SK-N-SH treated with all-trans-retinoic acid at 6 μM for 48 hours (cell line): ENCODE results near the gene PREB.

Experiments
- ATAC-seq: fragments of 200-7000 bp; cut with Tn5 transposase; 3 replicates; pipeline ENCODE4 v1.9.1; 2020; ENCODE audit warnings: mild to moderate bottlenecking, moderate library complexity
- ARNTL ChIP-seq: fragments of 450-650 bp; formaldehyde crosslinking; IDR thresholded peaks from 2 replicates; pipeline ENCODE4 v1.5.0; 2020; ENCODE audit warnings: low read depth, mild to moderate bottlenecking, moderate library complexity, borderline replicate concordance
- BACH2 ChIP-seq: fragments of 250-450 bp; sonication (Bioruptor Pico); IDR thresholded peaks from 2 replicates; pipeline ENCODE4 v1.9.0; 2021; ENCODE audit warnings: mild to moderate bottlenecking, borderline replicate concordance
- CSDC2 ChIP-seq: fragments of 250-450 bp; sonication (Bioruptor Pico); IDR thresholded peaks from 2 replicates; pipeline ENCODE4 v1.5.0; 2020; ENCODE audit warnings: mild to moderate bottlenecking, moderate library complexity
- ESRRG ChIP-seq: fragments of 250-450 bp; sonication (Bioruptor Pico); IDR thresholded peaks from 2 replicates; pipeline ENCODE4 v1.6.1; 2021; ENCODE audit warnings: mild to moderate bottlenecking
- GLIS3 ChIP-seq: fragments of 250-450 bp; sonication (Bioruptor Pico); IDR thresholded peaks from 2 replicates; pipeline ENCODE4 v1.5.0; 2020; ENCODE audit warnings: mild to moderate bottlenecking, moderate library complexity
- ISL1 ChIP-seq: fragments of 250-450 bp; sonication (Bioruptor Pico); IDR thresholded peaks from 2 replicates; pipeline ENCODE4 v2.1.2; 2022; ENCODE audit warnings: mild to moderate bottlenecking, moderate library complexity
- OSR1 ChIP-seq: fragments of 250-450 bp; sonication (Bioruptor Pico); IDR thresholded peaks from 2 replicates; pipeline ENCODE4 v1.8.0; 2022; ENCODE audit warnings: moderate library complexity, mild to moderate bottlenecking, inconsistent platforms
- PATZ1 ChIP-seq: fragments of 250-450 bp; sonication (Bioruptor Pico); IDR thresholded peaks from 2 replicates; pipeline ENCODE4 v1.8.0; 2020; ENCODE audit warnings: mild to moderate bottlenecking, moderate library complexity, borderline replicate concordance
- POU6F1 ChIP-seq: fragments of 250-450 bp; sonication (Bioruptor Pico); IDR thresholded peaks from 2 replicates; pipeline ENCODE4 v1.8.0; 2021; ENCODE audit warnings: low read depth, mild to moderate bottlenecking, moderate library complexity, borderline replicate concordance
- PPARA ChIP-seq: fragments of 250-450 bp; sonication (Bioruptor Pico); IDR thresholded peaks from 2 replicates; pipeline ENCODE4 v1.5.0; 2020; ENCODE audit warnings: mild to moderate bottlenecking, borderline replicate concordance
- RARB ChIP-seq: fragments of 250-450 bp; sonication (Bioruptor Pico); IDR thresholded peaks from 2 replicates; pipeline ENCODE4 v1.8.0; 2021; ENCODE audit warnings: mild to moderate bottlenecking, moderate library complexity
- SNAI2 ChIP-seq: fragments of 250-450 bp; sonication (Bioruptor Pico); IDR thresholded peaks from 2 replicates; pipeline ENCODE4 v1.5.0; 2020; ENCODE audit warnings: mild to moderate bottlenecking, moderate library complexity
- TCF4 ChIP-seq: fragments of 250-450 bp; sonication (Bioruptor Pico); IDR thresholded peaks from 2 replicates; pipeline ENCODE4 v1.8.0; 2021; ENCODE audit warnings: mild to moderate bottlenecking, moderate library complexity, borderline replicate concordance
- TOX ChIP-seq: fragments of 250-450 bp; sonication (Bioruptor Pico); IDR thresholded peaks from 2 replicates; pipeline ENCODE4 v1.8.0; 2021; ENCODE audit warnings: mild to moderate bottlenecking, moderate library complexity, borderline replicate concordance
- ZC3H10 ChIP-seq: fragments of 250-450 bp; sonication (Bioruptor Pico); IDR thresholded peaks from 2 replicates; pipeline ENCODE4 v1.5.1; 2021; ENCODE audit warnings: mild to moderate bottlenecking, moderate library complexity
- ZFP3 ChIP-seq: fragments of 250-450 bp; sonication (Bioruptor Pico); IDR thresholded peaks from 2 replicates; pipeline ENCODE4 v1.5.0; 2020; ENCODE audit warnings: mild to moderate bottlenecking, moderate library complexity
- ZNF565 ChIP-seq: fragments of 450-650 bp; formaldehyde crosslinking; conservative IDR thresholded peaks from 2 replicates; pipeline ENCODE4 v1.5.0; 2020; ENCODE audit warnings: low read depth, mild to moderate bottlenecking, moderate library complexity
- ZNF70 ChIP-seq: fragments of 450-650 bp; formaldehyde crosslinking; IDR thresholded peaks from 2 replicates; pipeline ENCODE4 v1.5.0; 2020; ENCODE audit warnings: mild to moderate bottlenecking, moderate library complexity
- ZNF8 ChIP-seq: fragments of 450-650 bp; formaldehyde crosslinking; IDR thresholded peaks from 2 replicates; pipeline ENCODE4 v1.5.0; 2020; ENCODE audit warnings: mild to moderate bottlenecking, moderate library complexity
- TF ChIP-seq, protein P1 (sequence below): fragments of 250-450 bp; sonication (Bioruptor Pico); IDR thresholded peaks from 2 replicates; pipeline ENCODE4 v1.5.1; 2021; ENCODE audit warnings: mild to moderate bottlenecking, moderate library complexity
- TF ChIP-seq, protein P2 (sequence below): fragments of 250-450 bp; sonication (Bioruptor Pico); IDR thresholded peaks from 2 replicates; pipeline ENCODE4 v1.5.0; 2020; ENCODE audit warnings: mild to moderate bottlenecking, moderate library complexity
- TF ChIP-seq, protein P3 (sequence below): fragments of 250-450 bp; sonication (Bioruptor Pico); IDR thresholded peaks from 2 replicates; pipeline ENCODE4 v1.5.1; 2020; ENCODE audit warnings: low read depth, mild to moderate bottlenecking, moderate library complexity

Gene PREB

DNA sequence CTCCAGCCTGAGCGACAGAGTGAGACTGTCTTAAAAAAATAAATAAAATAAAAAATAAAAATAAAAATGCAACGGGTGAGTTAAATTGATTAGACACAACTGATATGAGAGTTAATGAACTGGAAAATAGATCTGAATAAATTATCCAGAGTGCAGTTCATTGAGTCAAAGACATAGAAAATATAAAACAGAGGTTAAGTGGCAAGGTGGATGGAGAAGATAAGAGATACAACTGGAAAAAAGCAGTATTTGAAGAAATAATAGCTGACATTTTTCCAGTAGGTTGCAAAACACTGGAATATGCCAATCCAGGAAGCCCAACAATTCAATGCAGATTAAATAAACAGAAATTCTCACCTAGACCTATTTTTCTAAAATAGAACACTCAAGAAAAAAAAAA lies 26.2 kb downstream of the PREB start:
- ATAC-seq = no peak
- TF ChIP-seq ZFP3 (CRISPR knock-in tag) = no peak
- no peak for TF ChIP-seq TOX
- no peak for TF ChIP-seq ZNF70 (CRISPR knock-in tag)
- TF ChIP-seq ZNF8 (CRISPR knock-in tag) = no peak
- TF ChIP-seq, protein P1, sequence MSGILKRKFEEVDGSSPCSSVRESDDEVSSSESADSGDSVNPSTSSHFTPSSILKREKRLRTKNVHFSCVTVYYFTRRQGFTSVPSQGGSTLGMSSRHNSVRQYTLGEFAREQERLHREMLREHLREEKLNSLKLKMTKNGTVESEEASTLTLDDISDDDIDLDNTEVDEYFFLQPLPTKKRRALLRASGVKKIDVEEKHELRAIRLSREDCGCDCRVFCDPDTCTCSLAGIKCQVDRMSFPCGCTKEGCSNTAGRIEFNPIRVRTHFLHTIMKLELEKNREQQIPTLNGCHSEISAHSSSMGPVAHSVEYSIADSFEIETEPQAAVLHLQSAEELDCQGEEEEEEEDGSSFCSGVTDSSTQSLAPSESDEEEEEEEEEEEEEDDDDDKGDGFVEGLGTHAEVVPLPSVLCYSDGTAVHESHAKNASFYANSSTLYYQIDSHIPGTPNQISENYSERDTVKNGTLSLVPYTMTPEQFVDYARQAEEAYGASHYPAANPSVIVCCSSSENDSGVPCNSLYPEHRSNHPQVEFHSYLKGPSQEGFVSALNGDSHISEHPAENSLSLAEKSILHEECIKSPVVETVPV = no peak
- TF ChIP-seq RARB = no peak
- TF ChIP-seq OSR1 (CRISPR knock-in tag) = no peak
- TF ChIP-seq, protein P2, sequence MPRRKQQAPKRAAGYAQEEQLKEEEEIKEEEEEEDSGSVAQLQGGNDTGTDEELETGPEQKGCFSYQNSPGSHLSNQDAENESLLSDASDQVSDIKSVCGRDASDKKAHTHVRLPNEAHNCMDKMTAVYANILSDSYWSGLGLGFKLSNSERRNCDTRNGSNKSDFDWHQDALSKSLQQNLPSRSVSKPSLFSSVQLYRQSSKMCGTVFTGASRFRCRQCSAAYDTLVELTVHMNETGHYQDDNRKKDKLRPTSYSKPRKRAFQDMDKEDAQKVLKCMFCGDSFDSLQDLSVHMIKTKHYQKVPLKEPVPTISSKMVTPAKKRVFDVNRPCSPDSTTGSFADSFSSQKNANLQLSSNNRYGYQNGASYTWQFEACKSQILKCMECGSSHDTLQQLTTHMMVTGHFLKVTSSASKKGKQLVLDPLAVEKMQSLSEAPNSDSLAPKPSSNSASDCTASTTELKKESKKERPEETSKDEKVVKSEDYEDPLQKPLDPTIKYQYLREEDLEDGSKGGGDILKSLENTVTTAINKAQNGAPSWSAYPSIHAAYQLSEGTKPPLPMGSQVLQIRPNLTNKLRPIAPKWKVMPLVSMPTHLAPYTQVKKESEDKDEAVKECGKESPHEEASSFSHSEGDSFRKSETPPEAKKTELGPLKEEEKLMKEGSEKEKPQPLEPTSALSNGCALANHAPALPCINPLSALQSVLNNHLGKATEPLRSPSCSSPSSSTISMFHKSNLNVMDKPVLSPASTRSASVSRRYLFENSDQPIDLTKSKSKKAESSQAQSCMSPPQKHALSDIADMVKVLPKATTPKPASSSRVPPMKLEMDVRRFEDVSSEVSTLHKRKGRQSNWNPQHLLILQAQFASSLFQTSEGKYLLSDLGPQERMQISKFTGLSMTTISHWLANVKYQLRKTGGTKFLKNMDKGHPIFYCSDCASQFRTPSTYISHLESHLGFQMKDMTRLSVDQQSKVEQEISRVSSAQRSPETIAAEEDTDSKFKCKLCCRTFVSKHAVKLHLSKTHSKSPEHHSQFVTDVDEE (CRISPR knock-in tag) = no peak
- TF ChIP-seq, all 23 proteins: peak for 0

DNA sequence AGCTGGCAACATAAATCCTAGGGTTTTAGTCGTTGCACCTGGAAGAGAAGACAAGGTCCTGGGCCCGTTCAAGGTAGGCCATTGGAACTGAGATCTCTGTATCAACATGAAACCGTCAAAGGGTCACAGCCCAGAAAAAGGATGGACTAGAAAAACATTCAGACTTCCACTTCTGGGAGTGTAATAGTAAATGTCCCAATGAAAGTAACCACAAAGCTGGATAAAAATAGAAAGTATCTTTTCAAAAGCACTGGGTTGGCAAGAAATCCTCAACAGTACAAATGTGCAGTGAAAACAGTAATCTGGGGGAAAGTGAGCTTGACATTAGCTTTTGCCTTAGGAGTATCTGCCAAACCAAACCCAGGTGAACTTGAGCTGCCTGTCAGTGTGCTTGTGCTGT lies 28.5 kb downstream of the PREB start:
- no peak for ATAC-seq
- TF ChIP-seq ZNF565 = no peak

DNA sequence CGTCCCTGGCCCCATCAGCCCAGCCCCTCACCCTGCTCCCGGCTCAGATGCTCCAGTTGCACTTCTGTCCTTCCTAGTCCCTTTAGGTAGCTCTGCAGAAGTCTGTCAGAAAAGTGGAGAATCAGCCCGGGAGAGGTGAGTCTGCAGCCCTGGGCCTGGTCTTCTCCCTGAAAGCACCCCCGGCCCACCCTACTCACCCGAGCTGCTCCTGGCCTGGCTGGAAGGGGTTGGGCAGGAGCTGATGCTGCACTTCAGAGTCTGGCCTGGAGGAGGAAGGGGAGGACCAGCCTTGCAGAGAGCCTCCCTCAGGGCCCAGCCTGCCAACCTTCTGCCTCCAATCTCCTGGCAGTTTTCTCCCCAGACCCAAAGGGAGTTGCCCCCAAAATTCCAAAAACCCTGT lies 32.1 kb downstream of the PREB start:
- TF ChIP-seq ESRRG (CRISPR knock-in tag) (no peak), CSDC2 (CRISPR knock-in tag) (no peak), ZNF8 (CRISPR knock-in tag) (no peak), GLIS3 (CRISPR knock-in tag) (no peak), ZNF70 (CRISPR knock-in tag) (no peak), BACH2 (CRISPR knock-in tag) (no peak), ISL1 (CRISPR knock-in tag) (no peak), ZNF565 (no peak), POU6F1 (CRISPR knock-in tag) (no peak), SNAI2 (CRISPR knock-in tag) (no peak), ARNTL (CRISPR knock-in tag) (no peak), PPARA (CRISPR knock-in tag) (no peak), ZC3H10 (CRISPR knock-in tag) (no peak), TCF4 (CRISPR knock-in tag) (no peak), ZFP3 (CRISPR knock-in tag) (no peak), RARB (no peak), TOX (no peak), PATZ1 (CRISPR knock-in tag) (no peak)
- ATAC-seq = no peak; the same call in 2 of the 3 replicates

DNA sequence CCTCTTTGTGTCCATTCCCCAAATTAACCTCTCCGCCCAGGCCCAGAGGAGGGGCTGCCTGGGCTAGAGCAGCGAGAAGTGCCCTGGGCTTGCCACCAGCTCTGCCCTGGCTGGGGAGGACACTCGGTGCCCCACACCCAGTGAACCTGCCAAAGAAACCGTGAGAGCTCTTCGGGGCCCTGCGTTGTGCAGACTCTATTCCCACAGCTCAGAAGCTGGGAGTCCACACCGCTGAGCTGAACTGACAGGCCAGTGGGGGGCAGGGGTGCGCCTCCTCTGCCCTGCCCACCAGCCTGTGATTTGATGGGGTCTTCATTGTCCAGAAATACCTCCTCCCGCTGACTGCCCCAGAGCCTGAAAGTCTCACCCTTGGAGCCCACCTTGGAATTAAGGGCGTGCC lies 34.4 kb downstream of the PREB start:
- TF ChIP-seq GLIS3 (CRISPR knock-in tag) (no peak), CSDC2 (CRISPR knock-in tag) (no peak), POU6F1 (CRISPR knock-in tag) (no peak), ZFP3 (CRISPR knock-in tag) (no peak), PATZ1 (CRISPR knock-in tag) (no peak), OSR1 (CRISPR knock-in tag) (no peak), BACH2 (CRISPR knock-in tag) (no peak), SNAI2 (CRISPR knock-in tag) (no peak), PPARA (CRISPR knock-in tag) (no peak)
- TF ChIP-seq, protein P3, sequence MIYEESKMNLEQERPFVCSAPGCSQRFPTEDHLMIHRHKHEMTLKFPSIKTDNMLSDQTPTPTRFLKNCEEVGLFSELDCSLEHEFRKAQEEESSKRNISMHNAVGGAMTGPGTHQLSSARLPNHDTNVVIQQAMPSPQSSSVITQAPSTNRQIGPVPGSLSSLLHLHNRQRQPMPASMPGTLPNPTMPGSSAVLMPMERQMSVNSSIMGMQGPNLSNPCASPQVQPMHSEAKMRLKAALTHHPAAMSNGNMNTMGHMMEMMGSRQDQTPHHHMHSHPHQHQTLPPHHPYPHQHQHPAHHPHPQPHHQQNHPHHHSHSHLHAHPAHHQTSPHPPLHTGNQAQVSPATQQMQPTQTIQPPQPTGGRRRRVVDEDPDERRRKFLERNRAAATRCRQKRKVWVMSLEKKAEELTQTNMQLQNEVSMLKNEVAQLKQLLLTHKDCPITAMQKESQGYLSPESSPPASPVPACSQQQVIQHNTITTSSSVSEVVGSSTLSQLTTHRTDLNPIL = no peak
- TF ChIP-seq, protein P1 = no peak
- TF ChIP-seq, all 23 proteins: peak for 0

More for the DNA sequence above, 34.4 kb downstream of the PREB start:
- ATAC-seq = no peak
